Hepatocyte (in vitro differentiated cells): ENCODE measurements around the gene ITPR2. TPM values are rescaled to one million over a fixed set of nuclear protein-coding genes. Genes with fewer than 3 reads are reported as not detected.

Experiments
- DNase-seq: peaks from one replicate; pipeline ENCODE4 v3.0.0-alpha.2; 2016; ENCODE audit warnings: low spot score
- H2AFZ ChIP-seq: fragments of 200-600 bp; sonication (generic); 2 replicates; pipeline ENCODE4 v1.6.0; 2016; ENCODE audit warnings: antibody characterized with exemption, mild to moderate bottlenecking
- H3K27ac ChIP-seq: fragments of 200-600 bp; sonication (generic); 2 replicates; pipeline ENCODE4 v1.5.1; 2016; ENCODE audit warnings: mild to moderate bottlenecking
- H3K27me3 ChIP-seq: fragments of 200-600 bp; sonication (generic); 2 replicates; pipeline ENCODE4 v1.6.1; 2016
- H3K36me3 ChIP-seq: fragments of 200-600 bp; sonication (generic); replicated peaks from 2 replicates; pipeline ENCODE4 v1.5.1; 2016; ENCODE audit warnings: low read depth; ENCODE audit not compliant: insufficient read depth
- H3K4me1 ChIP-seq: fragments of 200-600 bp; sonication (generic); 2 replicates; pipeline ENCODE4 v1.5.1; 2016; ENCODE audit warnings: mild to moderate bottlenecking, moderate library complexity; ENCODE audit not compliant: insufficient read depth
- H3K4me2 ChIP-seq: fragments of 200-600 bp; sonication (generic); 2 replicates; pipeline ENCODE4 v1.6.0; 2016
- H3K4me3 ChIP-seq: fragments of 200-600 bp; sonication (generic); 2 replicates; pipeline ENCODE4 v1.5.1; 2016; ENCODE audit warnings: mild to moderate bottlenecking
- H3K79me2 ChIP-seq: fragments of 200-600 bp; sonication (generic); 2 replicates; pipeline ENCODE4 v1.6.0; 2017; ENCODE audit warnings: mild to moderate bottlenecking
- H3K9me2 ChIP-seq: fragments of 200-600 bp; sonication (generic); replicated peaks from 2 replicates; pipeline ENCODE4 v1.6.0; 2017; ENCODE audit warnings: mild to moderate bottlenecking; ENCODE audit not compliant: insufficient read depth
- H3K9me3 ChIP-seq: fragments of 200-600 bp; sonication (generic); 2 replicates; pipeline ENCODE4 v1.5.1; 2016; ENCODE audit warnings: low read depth, mild to moderate bottlenecking
- H4K20me1 ChIP-seq: fragments of 200-600 bp; sonication (generic); 2 replicates; pipeline ENCODE4 v1.6.0; 2016; ENCODE audit warnings: mild to moderate bottlenecking; ENCODE audit not compliant: insufficient read depth, poor library complexity, severe bottlenecking
- CTCF ChIP-seq: fragments of 200-600 bp; sonication (generic); IDR thresholded peaks from 2 replicates; pipeline ENCODE4 v1.5.1; 2016; ENCODE audit warnings: antibody characterized with exemption, mild to moderate bottlenecking; ENCODE audit not compliant: poor library complexity
- EZH2 ChIP-seq: fragments of 200-600 bp; sonication (generic); IDR thresholded peaks from 2 replicates; pipeline ENCODE4 v1.6.1; 2016; ENCODE audit warnings: antibody characterized with exemption, mild to moderate bottlenecking, borderline replicate concordance
- EZH2phosphoT487 ChIP-seq: fragments of 200-600 bp; sonication (generic); IDR thresholded peaks from one replicate; pipeline ENCODE4 v1.6.1; 2018; ENCODE audit warnings: antibody characterized with exemption, mild to moderate bottlenecking, low read depth, moderate library complexity; ENCODE audit not compliant: unreplicated experiment, severe bottlenecking
- WGBS: methylation state at CpG from one replicate; pipeline ENCODE4 v1.1.6; 2016; ENCODE audit warnings: low lambda C conversion rate; ENCODE audit errors: missing lambda C conversion rate; 5-methylcytosine and 5-hydroxymethylcytosine counted together
- polyA plus RNA-seq: library from polyadenylated mRNA; unstranded; fragments of >200 nt; fragmentation: Nextera tagmentation; extraction: Ambion mirVana; gene quantifications from 2 replicates; pipeline ENCODE4 v1.2.1, GENCODE V29; 2016
- small RNA-seq: library from RNA; depleted of rRNA; stranded (forward); fragments of <200 nt; gene quantifications from one replicate; pipeline ENCODE3, GENCODE V24; 2014
- total RNA-seq: library from RNA; depleted of rRNA; stranded (reverse); fragments of >200 nt; gene quantifications from 2 replicates; pipeline ENCODE4 v1.2.3, GENCODE V29; 2014

The ITPR2 gene
- total and polyA plus RNA-seq, 2 experiments from 2014 or later, result 22.0 to 51.4 TPM

GRCh38 chr12:26287671-26288381 is 545.2 kb downstream of the ITPR2 start:
- Histone ChIP-seq H3K9me2 (no peaks in the 10 kb centered on the region), H3K4me3 (no peak overlapping the region), H4K20me1 (no peaks in the 10 kb centered on the region), H3K36me3 (no peaks in the 10 kb centered on the region), H3K27me3 (no peaks in the 10 kb centered on the region), H3K9me3 (no peaks in the 10 kb centered on the region), H3K4me2 (no peak overlapping the region), H3K27ac (no peak overlapping the region), H2AFZ (no peak overlapping the region), H3K79me2 (no peaks in the 10 kb centered on the region), H3K4me1 (no peaks in the 10 kb centered on the region)
- DNase-seq, result no peak
- TF ChIP-seq EZH2phosphoT487, result no peak
- no peak for TF ChIP-seq CTCF
- no peak for TF ChIP-seq EZH2
- 90% methylated on average over 14 of the region's 14 CpGs for WGBS

Small RNA genes lying within 50 kb of the gene (small RNA-seq; reads per million reads assigned to genes)
- gene RNA5SP354, result not detected

Other genes starting within 250 kb of the ITPR2 start
- gene INTS13, start 104.8 kb upstream of the ITPR2 start, total RNA-seq, result 24.6 and 40.4 TPM in 2 replicates
- gene INTS13, start 104.8 kb upstream of the ITPR2 start, polyA plus RNA-seq, result 12.6 and 13.8 TPM in 2 replicates
- 43.7 and 56.4 TPM in 2 replicates for gene FGFR1OP2, start 105.3 kb upstream of the ITPR2 start, total RNA-seq
- 22.3 and 24.1 TPM in 2 replicates for gene FGFR1OP2, start 105.3 kb upstream of the ITPR2 start, polyA plus RNA-seq
- 41.2 and 41.5 TPM in 2 replicates for gene TM7SF3, start 181.2 kb upstream of the ITPR2 start, total RNA-seq
- gene TM7SF3, start 181.2 kb upstream of the ITPR2 start, polyA plus RNA-seq, result 51.2 and 52.1 TPM in 2 replicates
- gene MED21, start 189.4 kb upstream of the ITPR2 start, total RNA-seq, result 56.9 and 68.6 TPM in 2 replicates
- gene MED21, start 189.4 kb upstream of the ITPR2 start, polyA plus RNA-seq, result 30.6 and 33.4 TPM in 2 replicates
- not detected in 2 replicates for gene C12orf71, start 249.4 kb upstream of the ITPR2 start, total RNA-seq
- gene C12orf71, start 249.4 kb upstream of the ITPR2 start, polyA plus RNA-seq, result not detected in 2 replicates